RKO (cell line): Measurements from ENCODE around the gene SPDYE18.
"Not testable (repeated sequence)": the region's sequence is repeated elsewhere in the genome, so short reads cannot be mapped to it uniquely, and the experiment has no call there.

Source experiments
- DNase-seq: peaks from one replicate; pipeline ENCODE4 v3.0.0-alpha.2; 2016; ENCODE audit warnings: low spot score

Gene SPDYE18

DNA sequence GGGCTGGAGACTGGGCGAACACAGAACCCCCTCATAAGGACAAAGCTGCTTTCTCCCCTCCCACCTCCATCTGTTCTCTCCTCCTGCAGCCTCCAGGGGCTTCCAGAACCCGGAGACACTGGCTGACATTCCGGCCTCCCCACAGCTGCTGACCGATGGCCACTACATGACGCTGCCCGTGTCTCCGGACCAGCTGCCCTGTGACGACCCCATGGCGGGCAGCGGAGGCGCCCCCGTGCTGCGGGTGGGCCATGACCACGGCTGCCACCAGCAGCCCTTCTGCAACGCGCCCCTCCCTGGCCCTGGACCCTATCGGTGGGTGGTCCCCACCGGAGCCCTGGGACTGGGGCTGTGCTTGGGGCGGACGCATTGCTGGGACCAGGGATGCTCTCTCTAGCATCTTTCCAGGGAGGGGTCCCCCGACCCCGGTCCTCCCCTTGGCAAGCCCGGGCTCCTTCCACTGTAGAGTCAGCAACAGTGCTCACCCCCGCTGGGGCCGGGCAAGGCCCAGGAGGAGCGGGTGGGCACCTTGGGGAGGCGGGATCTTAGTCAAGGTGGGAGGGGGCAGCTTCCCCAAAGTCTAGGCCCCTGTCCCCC, 56.8 kb downstream of the SPDYE18 start:
- not testable (repeated sequence) for DNase-seq

DNA sequence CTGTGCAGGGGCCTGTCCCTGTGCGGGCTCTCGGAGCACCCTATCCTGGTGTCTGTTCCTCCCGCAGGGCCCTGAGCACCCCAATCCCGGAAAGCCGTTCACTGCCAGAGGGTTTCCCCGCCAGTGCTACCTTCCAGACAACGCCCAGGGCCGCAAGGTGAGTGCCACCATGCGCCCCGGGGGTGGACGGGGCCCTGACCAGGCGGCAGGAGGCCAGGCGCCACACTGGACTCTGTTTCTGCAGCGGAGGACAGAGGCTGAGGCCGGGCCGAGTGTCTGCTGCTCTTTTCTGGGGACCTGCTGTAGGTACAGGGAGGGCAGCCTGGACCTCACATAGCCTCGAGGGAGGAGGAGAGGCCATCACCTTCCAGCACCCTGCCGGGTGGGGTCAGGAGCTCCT, 58.2 kb downstream of the SPDYE18 start:
- DNase-seq: not testable (repeated sequence)

DNA sequence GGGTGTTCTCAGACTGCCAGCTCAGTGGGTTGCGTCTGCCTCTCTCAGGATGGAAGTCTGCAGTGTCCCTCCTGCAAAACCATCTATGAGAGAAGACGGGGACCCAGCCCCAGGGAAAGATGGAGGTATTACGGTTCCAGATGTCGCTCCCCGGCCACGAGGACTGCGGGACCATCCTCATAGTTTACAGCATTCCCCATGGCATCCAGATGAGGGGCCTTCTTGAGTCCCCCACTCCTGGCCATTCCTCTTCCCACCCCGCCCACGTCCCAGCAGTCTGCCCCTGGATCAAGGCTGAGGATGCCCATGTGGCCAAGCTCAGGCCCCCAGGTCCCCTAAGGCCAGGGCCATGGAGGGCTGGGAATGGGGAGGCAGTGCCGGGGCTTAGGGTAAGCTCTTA, 59.1 kb downstream of the SPDYE18 start:
- DNase-seq: not testable (repeated sequence)

DNA sequence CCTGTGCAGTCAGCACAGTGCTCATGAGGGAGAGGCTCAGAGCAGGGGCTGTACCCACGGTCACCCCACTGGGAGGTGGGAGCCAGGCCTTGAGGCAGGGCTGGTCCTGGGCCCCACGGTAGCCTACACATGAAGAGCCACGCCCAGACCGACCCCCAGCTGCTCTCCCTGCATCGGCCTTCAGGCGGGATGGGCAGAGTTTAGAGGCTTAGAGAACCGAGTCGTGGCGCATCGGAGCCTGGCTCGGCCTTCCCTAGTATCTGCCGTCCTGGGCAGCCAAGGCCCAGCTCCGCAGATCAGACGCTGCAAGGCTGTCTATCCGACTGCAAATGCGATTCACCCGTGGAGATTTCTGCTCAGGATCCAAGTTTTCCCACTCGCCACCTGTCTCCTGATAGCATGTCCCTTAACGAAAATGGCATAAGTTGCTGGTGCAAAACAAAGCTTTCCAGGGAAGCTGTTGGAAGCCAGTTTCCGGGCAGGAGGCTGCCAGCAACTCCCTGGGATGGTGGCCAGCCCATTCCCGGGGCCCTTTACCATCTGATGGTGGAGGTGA, 59.6 kb downstream of the SPDYE18 start:
- DNase-seq: not testable (repeated sequence)

DNA sequence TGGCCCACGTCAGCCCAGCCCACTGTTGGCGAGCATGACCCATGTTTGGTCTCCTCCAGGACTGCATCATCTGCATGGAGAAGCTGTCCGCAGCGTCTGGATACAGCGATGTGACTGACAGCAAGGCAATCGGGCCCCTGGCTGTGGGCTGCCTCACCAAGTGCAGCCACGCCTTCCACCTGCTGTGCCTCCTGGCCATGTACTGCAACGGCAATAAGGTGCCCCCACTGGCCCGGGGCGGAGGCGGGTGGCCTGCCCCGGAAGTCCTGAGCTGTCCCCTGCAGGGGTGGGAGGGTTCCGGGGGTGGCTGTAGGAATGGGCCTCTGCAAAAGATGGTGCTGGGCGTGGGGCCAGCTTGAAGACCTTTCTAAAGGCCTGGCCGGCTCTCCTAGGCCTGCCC, 60.3 kb downstream of the SPDYE18 start:
- DNase-seq: not testable (repeated sequence)
